Neural cell (in vitro differentiated cells): ENCODE data around the gene OR6J1. TPM values are rescaled to one million over a fixed set of nuclear protein-coding genes. Genes with fewer than 3 reads are reported as not detected.

Source experiments
- H2AFZ ChIP-seq: fragments of 200-600, 300-800 bp; sonication (generic), shearing (Covaris generic); 2 replicates; pipeline ENCODE4 v1.6.0; 2014; ENCODE audit warnings: low read depth, mild to moderate bottlenecking, antibody characterized with exemption, low read length, moderate library complexity
- H3F3A ChIP-seq: fragments of 200-600 bp; shearing (Covaris generic); 2 replicates; pipeline ENCODE4 v1.6.1; 2016; ENCODE audit warnings: mild to moderate bottlenecking, moderate library complexity, mixed read lengths, antibody characterized with exemption, low read length; ENCODE audit not compliant: insufficient read depth, poor library complexity, severe bottlenecking
- H3K27ac ChIP-seq: fragments of 200-600, 300-800 bp; sonication (generic), shearing (Covaris generic); 2 replicates; pipeline ENCODE4 v1.5.1; 2014; ENCODE audit warnings: mild to moderate bottlenecking, low read length, moderate library complexity
- H3K27me3 ChIP-seq: fragments of 300-800, 200-600 bp; sonication (generic), shearing (Covaris generic); 2 replicates; pipeline ENCODE4 v1.6.0; 2014; ENCODE audit warnings: mild to moderate bottlenecking, low read depth, low read length, moderate library complexity; ENCODE audit not compliant: insufficient read depth
- H3K36me3 ChIP-seq: fragments of 300-800, 200-600 bp; sonication (generic), shearing (Covaris generic); 2 replicates; pipeline ENCODE4 v1.5.1; 2014; ENCODE audit warnings: mild to moderate bottlenecking, antibody characterized with exemption, low read length, moderate library complexity; ENCODE audit not compliant: insufficient read depth
- H3K4me2 ChIP-seq: fragments of 300-800, 200-600 bp; sonication (generic), shearing (Covaris generic); 2 replicates; pipeline ENCODE4 v1.6.0; 2014; ENCODE audit warnings: mild to moderate bottlenecking, low read length
- H3K4me3 ChIP-seq: fragments of 300-800, 200-600 bp; sonication (generic), shearing (Covaris generic); 2 replicates; pipeline ENCODE4 v1.5.1; 2014; ENCODE audit warnings: mild to moderate bottlenecking, low read length, moderate library complexity
- H3K79me2 ChIP-seq: fragments of 200-600 bp; shearing (Covaris generic); replicated peaks from 2 replicates; pipeline ENCODE4 v1.6.0; 2014; ENCODE audit warnings: mild to moderate bottlenecking, low read length, moderate library complexity; ENCODE audit not compliant: insufficient read depth
- H3K9ac ChIP-seq: fragments of 300-800, 200-600 bp; sonication (generic), shearing (Covaris generic); 2 replicates; pipeline ENCODE4 v1.6.1; 2016; ENCODE audit warnings: mild to moderate bottlenecking, low read length, mixed read lengths
- H3K9me2 ChIP-seq: fragments of 200-600 bp; shearing (Covaris generic); 2 replicates; pipeline ENCODE4 v1.6.1; 2016; ENCODE audit warnings: mild to moderate bottlenecking, low read length, mixed read lengths; ENCODE audit not compliant: insufficient read depth
- H3K9me3 ChIP-seq: fragments of 200-600, 300-800 bp; sonication (generic), shearing (Covaris generic); 2 replicates; pipeline ENCODE4 v1.6.1; 2016; ENCODE audit warnings: mild to moderate bottlenecking, mixed run types, low read length, moderate library complexity, mixed read lengths
- H4K20me1 ChIP-seq: fragments of 200-600 bp; shearing (Covaris generic); 2 replicates; pipeline ENCODE4 v1.6.1; 2016; ENCODE audit warnings: mild to moderate bottlenecking, mixed run types; ENCODE audit not compliant: insufficient read depth
- EP300 ChIP-seq: fragments of 450-650 bp; conservative IDR thresholded peaks from 2 replicates; pipeline ENCODE4 v1.6.1; 2014; ENCODE audit warnings: antibody characterized with exemption, mild to moderate bottlenecking, moderate library complexity; ENCODE audit not compliant: poor library complexity, severe bottlenecking
- EZH2 ChIP-seq: fragments of 200-600, 300-800 bp; shearing (Covaris generic), sonication (generic); IDR thresholded peaks from 2 replicates; pipeline ENCODE4 v1.6.1; 2014; ENCODE audit warnings: antibody characterized with exemption, low read length, borderline replicate concordance, mild to moderate bottlenecking; ENCODE audit not compliant: insufficient read depth, poor library complexity, severe bottlenecking
- MXI1 ChIP-seq: fragments of 450-650 bp; conservative IDR thresholded peaks from 2 replicates; pipeline ENCODE4 v1.6.1; 2014; ENCODE audit warnings: antibody characterized with exemption, mild to moderate bottlenecking; ENCODE audit not compliant: poor library complexity, severe bottlenecking
- POLR2AphosphoS5 ChIP-seq: IDR thresholded peaks from 2 replicates; pipeline ENCODE4 v1.6.1; 2012
- RAD21 ChIP-seq: fragments of 450-650 bp; conservative IDR thresholded peaks from 2 replicates; pipeline ENCODE4 v1.6.1; 2014; ENCODE audit warnings: antibody characterized with exemption, mild to moderate bottlenecking, moderate library complexity
- SMC3 ChIP-seq: fragments of 450-650 bp; conservative IDR thresholded peaks from 2 replicates; pipeline ENCODE4 v1.6.1; 2014; ENCODE audit warnings: antibody characterized with exemption, mild to moderate bottlenecking, moderate library complexity; ENCODE audit not compliant: poor library complexity
- TAF1 ChIP-seq: IDR thresholded peaks from 2 replicates; pipeline ENCODE4 v1.6.1; 2012; ENCODE audit warnings: low read depth
- polyA plus RNA-seq: library from polyadenylated mRNA; depleted of rRNA; stranded (reverse); fragments of >200 nt; gene quantifications from 2 replicates; pipeline ENCODE4 v1.2.3, GENCODE V29; 2014
- TF ChIP-seq, protein P1 (sequence below): fragments of 450-650 bp; IDR thresholded peaks from 2 replicates; pipeline ENCODE4 v1.5.1; 2014; ENCODE audit warnings: antibody characterized with exemption, mild to moderate bottlenecking, moderate library complexity; ENCODE audit not compliant: poor library complexity, severe bottlenecking
- TF ChIP-seq, protein P2 (sequence below): IDR thresholded peaks from 2 replicates; pipeline ENCODE4 v1.6.1; 2012; ENCODE audit warnings: borderline replicate concordance

OR6J1 gene
- polyA plus RNA-seq, 1 donor from 2014 or later: not detected

DNA sequence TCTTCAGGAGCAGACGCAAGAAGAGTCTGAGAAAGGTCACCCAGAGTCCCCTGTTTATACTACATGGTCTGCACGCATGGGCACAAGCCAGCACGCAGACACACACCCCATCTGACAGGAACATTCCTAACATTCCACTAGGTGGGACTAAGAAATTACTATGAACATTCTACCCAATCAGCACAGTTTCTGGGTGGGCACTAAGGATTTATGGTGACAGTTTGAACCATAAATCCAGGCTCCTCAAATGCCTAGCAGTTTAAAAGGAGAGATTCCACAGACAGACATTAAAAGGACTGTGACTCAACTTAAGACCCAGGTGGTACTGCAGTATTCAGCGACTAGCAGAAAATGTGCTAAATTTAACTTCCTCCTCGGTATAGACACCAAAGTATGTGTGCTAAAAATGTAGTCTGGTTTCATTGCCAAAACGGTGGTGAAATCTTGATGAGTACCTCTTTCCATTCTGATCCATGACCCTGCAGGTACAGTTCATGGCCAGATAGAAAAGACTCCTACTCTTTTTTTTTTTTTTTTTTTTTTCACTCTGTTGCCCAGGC lies 29.8 kb downstream of the OR6J1 start:
- TF ChIP-seq SMC3: no peak
- TF ChIP-seq RAD21: no peak
- TF ChIP-seq POLR2AphosphoS5: no peak
- TF ChIP-seq, protein P1, sequence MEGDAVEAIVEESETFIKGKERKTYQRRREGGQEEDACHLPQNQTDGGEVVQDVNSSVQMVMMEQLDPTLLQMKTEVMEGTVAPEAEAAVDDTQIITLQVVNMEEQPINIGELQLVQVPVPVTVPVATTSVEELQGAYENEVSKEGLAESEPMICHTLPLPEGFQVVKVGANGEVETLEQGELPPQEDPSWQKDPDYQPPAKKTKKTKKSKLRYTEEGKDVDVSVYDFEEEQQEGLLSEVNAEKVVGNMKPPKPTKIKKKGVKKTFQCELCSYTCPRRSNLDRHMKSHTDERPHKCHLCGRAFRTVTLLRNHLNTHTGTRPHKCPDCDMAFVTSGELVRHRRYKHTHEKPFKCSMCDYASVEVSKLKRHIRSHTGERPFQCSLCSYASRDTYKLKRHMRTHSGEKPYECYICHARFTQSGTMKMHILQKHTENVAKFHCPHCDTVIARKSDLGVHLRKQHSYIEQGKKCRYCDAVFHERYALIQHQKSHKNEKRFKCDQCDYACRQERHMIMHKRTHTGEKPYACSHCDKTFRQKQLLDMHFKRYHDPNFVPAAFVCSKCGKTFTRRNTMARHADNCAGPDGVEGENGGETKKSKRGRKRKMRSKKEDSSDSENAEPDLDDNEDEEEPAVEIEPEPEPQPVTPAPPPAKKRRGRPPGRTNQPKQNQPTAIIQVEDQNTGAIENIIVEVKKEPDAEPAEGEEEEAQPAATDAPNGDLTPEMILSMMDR: no peak
- TF ChIP-seq EZH2: no peak
- TF ChIP-seq, protein P2, sequence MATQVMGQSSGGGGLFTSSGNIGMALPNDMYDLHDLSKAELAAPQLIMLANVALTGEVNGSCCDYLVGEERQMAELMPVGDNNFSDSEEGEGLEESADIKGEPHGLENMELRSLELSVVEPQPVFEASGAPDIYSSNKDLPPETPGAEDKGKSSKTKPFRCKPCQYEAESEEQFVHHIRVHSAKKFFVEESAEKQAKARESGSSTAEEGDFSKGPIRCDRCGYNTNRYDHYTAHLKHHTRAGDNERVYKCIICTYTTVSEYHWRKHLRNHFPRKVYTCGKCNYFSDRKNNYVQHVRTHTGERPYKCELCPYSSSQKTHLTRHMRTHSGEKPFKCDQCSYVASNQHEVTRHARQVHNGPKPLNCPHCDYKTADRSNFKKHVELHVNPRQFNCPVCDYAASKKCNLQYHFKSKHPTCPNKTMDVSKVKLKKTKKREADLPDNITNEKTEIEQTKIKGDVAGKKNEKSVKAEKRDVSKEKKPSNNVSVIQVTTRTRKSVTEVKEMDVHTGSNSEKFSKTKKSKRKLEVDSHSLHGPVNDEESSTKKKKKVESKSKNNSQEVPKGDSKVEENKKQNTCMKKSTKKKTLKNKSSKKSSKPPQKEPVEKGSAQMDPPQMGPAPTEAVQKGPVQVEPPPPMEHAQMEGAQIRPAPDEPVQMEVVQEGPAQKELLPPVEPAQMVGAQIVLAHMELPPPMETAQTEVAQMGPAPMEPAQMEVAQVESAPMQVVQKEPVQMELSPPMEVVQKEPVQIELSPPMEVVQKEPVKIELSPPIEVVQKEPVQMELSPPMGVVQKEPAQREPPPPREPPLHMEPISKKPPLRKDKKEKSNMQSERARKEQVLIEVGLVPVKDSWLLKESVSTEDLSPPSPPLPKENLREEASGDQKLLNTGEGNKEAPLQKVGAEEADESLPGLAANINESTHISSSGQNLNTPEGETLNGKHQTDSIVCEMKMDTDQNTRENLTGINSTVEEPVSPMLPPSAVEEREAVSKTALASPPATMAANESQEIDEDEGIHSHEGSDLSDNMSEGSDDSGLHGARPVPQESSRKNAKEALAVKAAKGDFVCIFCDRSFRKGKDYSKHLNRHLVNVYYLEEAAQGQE: no peak
- no peak for TF ChIP-seq MXI1
- no peak for TF ChIP-seq TAF1
- TF ChIP-seq EP300: no peak
- Histone ChIP-seq H3K79me2 (no peaks in the 10 kb centered on the region), H3K27ac (no peak overlapping the region), H3K9ac (no peak overlapping the region), H3K36me3 (no peaks in the 10 kb centered on the region), H3F3A (no peaks in the 10 kb centered on the region), H2AFZ (no peak overlapping the region), H3K9me2 (no peaks in the 10 kb centered on the region), H3K27me3 (no peaks in the 10 kb centered on the region), H3K4me2 (no peak overlapping the region), H4K20me1 (no peaks in the 10 kb centered on the region), H3K9me3 (no peaks in the 10 kb centered on the region), H3K4me3 (no peak overlapping the region)

DNA sequence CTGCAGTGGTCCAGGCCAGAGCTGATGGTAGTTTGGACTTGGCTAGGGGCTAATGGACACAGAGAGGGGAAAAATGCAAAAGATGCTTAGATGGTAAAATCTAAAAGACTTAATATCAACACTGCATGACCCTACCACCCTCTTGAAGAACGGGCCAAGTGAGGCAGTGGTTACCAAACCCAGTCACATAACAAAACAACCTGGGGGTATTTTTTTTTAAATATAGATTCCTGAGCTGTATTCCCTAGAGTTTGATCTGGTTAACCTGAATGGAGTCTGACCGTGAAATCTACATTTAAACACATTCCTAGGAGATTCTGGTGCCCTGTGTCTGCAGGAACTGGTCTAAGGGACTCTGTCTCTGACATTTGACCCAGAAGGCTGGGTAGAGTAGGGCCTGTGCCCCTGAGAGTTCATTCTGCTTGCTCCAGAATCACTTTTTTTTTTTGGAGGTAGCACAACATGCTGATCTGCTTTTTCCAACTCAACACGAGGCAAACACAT lies 30.4 kb downstream of the OR6J1 start:
- Histone ChIP-seq H3K79me2 (no peaks in the 10 kb centered on the region), H3K9me2 (no peaks in the 10 kb centered on the region), H3K27me3 (no peaks in the 10 kb centered on the region), H2AFZ (no peak overlapping the region), H3K27ac (no peak overlapping the region), H3K9me3 (no peaks in the 10 kb centered on the region), H3K4me2 (no peak overlapping the region), H3K9ac (no peak overlapping the region), H3K36me3 (no peaks in the 10 kb centered on the region), H3K4me3 (no peak overlapping the region), H3F3A (no peaks in the 10 kb centered on the region), H4K20me1 (no peaks in the 10 kb centered on the region)
- TF ChIP-seq, protein P1: no peak
- TF ChIP-seq SMC3: no peak
- TF ChIP-seq EP300: no peak
- no peak for TF ChIP-seq TAF1
